ENCODE measurements around the gene UCN. TPM values are rescaled to one million over a fixed set of nuclear protein-coding genes. Genes with fewer than 3 reads are reported as not detected.

Gene UCN
- total and polyA plus RNA-seq, 10 of the 15 experiments (the other 5 are each of a cell fraction or from before 2014, with no cell fraction given) = 0.10 to 3.8 (median 1.1) TPM; not detected in 1

DNA sequence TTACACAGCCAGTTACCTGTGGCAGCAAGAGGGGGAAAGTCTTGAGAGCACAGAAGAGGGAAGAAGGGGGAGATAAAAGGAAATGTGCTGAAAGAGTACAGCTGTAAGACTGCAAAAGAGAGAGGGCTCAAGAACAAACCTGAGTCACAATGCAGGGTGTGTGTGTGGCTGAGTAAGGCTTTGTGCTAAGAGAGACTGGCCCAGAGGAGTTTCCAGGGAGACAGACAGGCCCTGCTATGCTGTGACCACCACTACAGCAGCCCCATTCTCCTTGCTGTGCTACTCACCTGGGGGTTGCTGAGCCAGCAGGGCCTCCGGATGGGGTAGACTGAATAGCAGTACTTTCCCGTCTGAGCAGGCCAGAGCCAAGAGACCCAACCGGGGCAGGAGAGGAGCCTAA lies 27.1 kb upstream of the UCN start:
- ATAC-seq = no peak
- ChIA-PET SMC1A (ENCODE audit: uncharacterized antibody, unreplicated experiment) (no interaction called here), RAD21 (ENCODE audit: unreplicated experiment) (no interaction called here), CTCF (no interaction called here), POLR2A (no interaction called here)
- H2AFZ ChIP-seq (ENCODE audit: control insufficient read depth, low read depth, low read length) = no peak overlapping the region
- peaks cover 20 to 23% of the 10 kb centered on the region in 2 experiments for H3K36me3 ChIP-seq (ENCODE audit: control insufficient read depth in 2 of 2, insufficient read depth in 2 of 2, low read length in 1 of 2)
- no peak overlapping the region for H3K9ac ChIP-seq (ENCODE audit: control insufficient read depth, insufficient read depth, low read length)
- no peak overlapping the region for H3K4me3 ChIP-seq
- no peak for FAIRE-seq
- no peak overlapping the region for H3K4me2 ChIP-seq (ENCODE audit: control insufficient read depth, insufficient read depth)
- no peaks in the 10 kb centered on the region for H3K4me1 ChIP-seq (ENCODE audit: control insufficient read depth, insufficient read depth, low read length)
- intact Hi-C loops (cut with micrococcal nuclease; ENCODE audit: unreplicated experiment) (no loop called here), in situ Hi-C loops (cut with MboI) (no loop called here)
- H3K27me3 ChIP-seq (replicated peaks in 1 of 2; ENCODE audit: control insufficient read depth in 2 of 2, insufficient read depth in 2 of 2, low read length in 1 of 2) = no peaks in the 10 kb centered on the region
- 94% methylated on average over 3 of the region's 3 CpGs for WGBS (ENCODE audit: insufficient coverage, insufficient replicate concordance, low lambda C conversion rate, missing lambda C conversion rate)
- H3K9me3 ChIP-seq (replicated peaks; ENCODE audit: control insufficient read depth, insufficient read depth, low read length) = no peaks in the 10 kb centered on the region
- TF ChIP-seq SREBF1 (IDR thresholded peaks at IDR 0.05; ENCODE audit: low read length) = no peak
- TF ChIP-seq NFYB (IDR thresholded peaks at IDR 0.05; ENCODE audit: insufficient read depth, low read depth, low read length) = no peak
- no peak for TF ChIP-seq POLR2A (IDR thresholded peaks at IDR 0.05; ENCODE audit: low read depth, low read length)
- no peak for TF ChIP-seq TCF7 (IDR thresholded peaks at IDR 0.05; ENCODE audit: borderline replicate concordance)
- TF ChIP-seq, protein P1, sequence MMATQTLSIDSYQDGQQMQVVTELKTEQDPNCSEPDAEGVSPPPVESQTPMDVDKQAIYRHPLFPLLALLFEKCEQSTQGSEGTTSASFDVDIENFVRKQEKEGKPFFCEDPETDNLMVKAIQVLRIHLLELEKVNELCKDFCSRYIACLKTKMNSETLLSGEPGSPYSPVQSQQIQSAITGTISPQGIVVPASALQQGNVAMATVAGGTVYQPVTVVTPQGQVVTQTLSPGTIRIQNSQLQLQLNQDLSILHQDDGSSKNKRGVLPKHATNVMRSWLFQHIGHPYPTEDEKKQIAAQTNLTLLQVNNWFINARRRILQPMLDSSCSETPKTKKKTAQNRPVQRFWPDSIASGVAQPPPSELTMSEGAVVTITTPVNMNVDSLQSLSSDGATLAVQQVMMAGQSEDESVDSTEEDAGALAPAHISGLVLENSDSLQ (IDR thresholded peaks at IDR 0.05) = no peak
- TF ChIP-seq RB1 (IDR thresholded peaks at IDR 0.05; ENCODE audit: borderline replicate concordance) = no peak
- TF ChIP-seq, protein P2, sequence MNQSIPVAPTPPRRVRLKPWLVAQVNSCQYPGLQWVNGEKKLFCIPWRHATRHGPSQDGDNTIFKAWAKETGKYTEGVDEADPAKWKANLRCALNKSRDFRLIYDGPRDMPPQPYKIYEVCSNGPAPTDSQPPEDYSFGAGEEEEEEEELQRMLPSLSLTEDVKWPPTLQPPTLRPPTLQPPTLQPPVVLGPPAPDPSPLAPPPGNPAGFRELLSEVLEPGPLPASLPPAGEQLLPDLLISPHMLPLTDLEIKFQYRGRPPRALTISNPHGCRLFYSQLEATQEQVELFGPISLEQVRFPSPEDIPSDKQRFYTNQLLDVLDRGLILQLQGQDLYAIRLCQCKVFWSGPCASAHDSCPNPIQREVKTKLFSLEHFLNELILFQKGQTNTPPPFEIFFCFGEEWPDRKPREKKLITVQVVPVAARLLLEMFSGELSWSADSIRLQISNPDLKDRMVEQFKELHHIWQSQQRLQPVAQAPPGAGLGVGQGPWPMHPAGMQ (IDR thresholded peaks at IDR 0.05; ENCODE audit: borderline replicate concordance) = no peak
- TF ChIP-seq WRNIP1 (IDR thresholded peaks at IDR 0.05; ENCODE audit: borderline replicate concordance, low read depth, low read length) = no peak
- TF ChIP-seq KAT2A (conservative IDR thresholded peaks at IDR 0.05; ENCODE audit: control insufficient read depth, low read depth, low read length) = no peak
- TF ChIP-seq CHD4 (IDR thresholded peaks at IDR 0.05) = no peak
- no peak for TF ChIP-seq BACH1 (IDR thresholded peaks at IDR 0.05; ENCODE audit: borderline replicate concordance)
- TF ChIP-seq CREB1 (IDR thresholded peaks at IDR 0.05; ENCODE audit: low read depth) = no peak
- H3K79me2 ChIP-seq (ENCODE audit: control insufficient read depth, insufficient read depth, low read length) = no peaks in the 10 kb centered on the region
- no peaks in the 10 kb centered on the region for H4K20me1 ChIP-seq (ENCODE audit: control insufficient read depth, insufficient read depth)
- no peak overlapping the region for H3K27ac ChIP-seq (ENCODE audit: control insufficient read depth, insufficient read depth)
- no peak for DNase-seq (ENCODE audit: low read depth, low spot score)
- no TSS peak for BruUV-seq (replicated peaks)

All from GM12878 (cell line).